Activated CD4-positive, alpha-beta T cell treated with anti-CD3 and anti-CD28 coated beads, Interleukin-2, amount 10 ng/mL, durations not matched to agents 7 days and 5 days (primary cell): ENCODE results near the gene EDRF1. TPM values are rescaled to one million over a fixed set of nuclear protein-coding genes. Genes with fewer than 3 reads are reported as not detected.
"Not testable (repeated sequence)": the region's sequence is repeated elsewhere in the genome, so short reads cannot be mapped to it uniquely, and the experiment has no call there.

Experiments
- CTCF ChIA-PET: fragments of 350-600 bp; sonication (Branson Sonifier 250); formaldehyde crosslinking; loops from one replicate; lab custom pipeline; 2021; ENCODE audit warnings: antibody characterized with exemption; lab: Charles Lee
- POLR2A ChIA-PET: fragments of 350-600 bp; sonication (Branson Sonifier 250); formaldehyde crosslinking; loops from one replicate; lab custom pipeline; 2021; ENCODE audit warnings: antibody characterized with exemption; lab: Charles Lee
- DNase-seq: peaks from one replicate; pipeline ENCODE4 v3.0.0-alpha.2; 2020
- H3K27ac Mint-ChIP-seq: one replicate; pipeline ENCODE4 v1.8.0; 2021; ENCODE audit warnings: mild to moderate bottlenecking, moderate library complexity, mixed read lengths
- H3K27me3 Mint-ChIP-seq: one replicate; pipeline ENCODE4 v1.8.0; 2021; ENCODE audit warnings: mixed read lengths
- H3K36me3 Mint-ChIP-seq: one replicate; pipeline ENCODE4 v1.8.0; 2021; ENCODE audit warnings: low read depth, mixed read lengths
- H3K4me1 Mint-ChIP-seq: one replicate; pipeline ENCODE4 v1.8.0; 2021; ENCODE audit warnings: mixed read lengths
- H3K4me3 Mint-ChIP-seq: one replicate; pipeline ENCODE4 v1.8.0; 2021; ENCODE audit warnings: mild to moderate bottlenecking, moderate library complexity, mixed read lengths
- H3K9me3 Mint-ChIP-seq: one replicate; pipeline ENCODE4 v1.8.0; 2021; ENCODE audit warnings: mixed read lengths
- total RNA-seq, 2 experiments: library from RNA; stranded (reverse); gene quantifications; one replicate each; pipeline ENCODE4 v1.2.3, GENCODE V29; 2021

The EDRF1 gene
- total RNA-seq, 2 experiments from 2014 or later = 37.0 to 39.5 TPM

- DNase-seq = no peak
- ChIA-PET CTCF (no interaction called here), POLR2A (no interaction called here)
- no peak overlapping the region for H3K4me3 Mint-ChIP-seq
- no peaks in the 10 kb centered on the region for H3K9me3 Mint-ChIP-seq
- no peak overlapping the region for H3K27ac Mint-ChIP-seq
- H3K4me1 Mint-ChIP-seq = peaks cover 6% of the 10 kb centered on the region
- no peaks in the 10 kb centered on the region for H3K36me3 Mint-ChIP-seq
- H3K27me3 Mint-ChIP-seq = no peaks in the 10 kb centered on the region
Measured at GRCh38 chr10:125693524-125693847, 26.0 kb upstream of the EDRF1 start.

DNA sequence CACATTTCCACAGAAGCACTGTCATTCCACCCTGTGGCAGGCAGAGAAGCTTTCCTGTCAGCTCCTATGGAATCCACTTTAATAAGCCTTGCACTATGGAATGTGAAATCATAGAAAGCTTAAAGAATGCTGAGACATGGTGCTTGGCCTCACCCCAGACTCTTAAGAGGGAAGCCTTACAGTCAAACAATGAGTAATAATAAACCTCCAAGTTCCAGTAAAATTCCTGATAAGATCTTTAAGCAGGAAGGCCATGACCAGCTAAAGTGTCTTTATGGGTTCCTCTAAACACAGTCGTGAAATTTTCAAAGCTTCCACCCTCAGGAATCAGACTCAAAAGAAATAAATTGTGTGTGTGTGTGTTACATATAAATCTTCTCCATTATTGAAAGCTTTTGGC, 24.6 kb upstream of the EDRF1 start:
- H3K27ac Mint-ChIP-seq = no peak overlapping the region
- no peak overlapping the region for H3K4me3 Mint-ChIP-seq
- no peaks in the 10 kb centered on the region for H3K27me3 Mint-ChIP-seq
- CTCF ChIA-PET = no interaction called here
- H3K4me1 Mint-ChIP-seq = peaks cover 6% of the 10 kb centered on the region
- no peaks in the 10 kb centered on the region for H3K9me3 Mint-ChIP-seq
- POLR2A ChIA-PET = no interaction called here
- no peak for DNase-seq
- no peaks in the 10 kb centered on the region for H3K36me3 Mint-ChIP-seq

DNA sequence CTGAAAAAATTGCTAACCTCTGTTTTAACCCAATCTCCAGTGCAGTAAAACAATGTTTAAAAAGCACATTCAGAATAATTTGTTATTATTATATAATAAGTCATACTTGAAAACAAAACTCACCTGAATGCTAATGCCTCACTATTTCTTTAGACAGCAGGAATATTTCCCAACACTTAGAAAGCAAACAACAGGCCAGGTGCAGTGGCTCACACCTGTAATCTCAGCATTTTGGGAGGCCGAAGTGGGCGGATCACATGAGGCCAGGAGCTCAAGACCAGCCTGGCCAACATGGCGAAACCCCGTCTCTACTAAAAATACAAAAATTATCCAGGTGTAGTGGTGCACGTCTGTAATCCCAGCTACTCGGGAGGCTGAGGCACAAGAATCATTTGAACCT, 22.6 kb upstream of the EDRF1 start:
- H3K4me3 Mint-ChIP-seq, H3K27ac Mint-ChIP-seq, H3K9me3 Mint-ChIP-seq, H3K4me1 Mint-ChIP-seq, H3K27me3 Mint-ChIP-seq, H3K36me3 Mint-ChIP-seq, CTCF ChIA-PET, DNase-seq, POLR2A ChIA-PET: not testable (repeated sequence)

- DNase-seq = no peak
- H3K9me3 Mint-ChIP-seq = peaks cover 3% of the 10 kb centered on the region
- H3K36me3 Mint-ChIP-seq = no peaks in the 10 kb centered on the region
- ChIA-PET POLR2A (no interaction called here), CTCF (interaction anchor here (1.2 kb wide), 1 partner anchor 14 kb away, joined by 4 read pairs; no protein-coding TSS in a partner anchor)
- H3K27me3 Mint-ChIP-seq = no peaks in the 10 kb centered on the region
- H3K4me3 Mint-ChIP-seq = no peak overlapping the region
- no peak overlapping the region for H3K27ac Mint-ChIP-seq
- H3K4me1 Mint-ChIP-seq = no peaks in the 10 kb centered on the region
Measured at GRCh38 chr10:125698481-125698998, 21.0 kb upstream of the EDRF1 start.

GRCh38 chr10:125699562-125700143, 19.9 kb upstream of the EDRF1 start:
- no peak for DNase-seq
- Mint-ChIP-seq H3K36me3 (no peaks in the 10 kb centered on the region), H3K27me3 (no peaks in the 10 kb centered on the region), H3K27ac (no peak overlapping the region), H3K4me3 (no peak overlapping the region), H3K4me1 (no peaks in the 10 kb centered on the region), H3K9me3 (peaks cover 3% of the 10 kb centered on the region)
- CTCF ChIA-PET = interaction anchor here (1.2 kb wide), 1 partner anchor 13 kb away, joined by 4 read pairs; no protein-coding TSS in a partner anchor
- POLR2A ChIA-PET = no interaction called here

- ChIA-PET CTCF (no interaction called here), POLR2A (no interaction called here)
- H3K27ac Mint-ChIP-seq = no peak overlapping the region
- no peak overlapping the region for H3K4me3 Mint-ChIP-seq
- no peaks in the 10 kb centered on the region for H3K36me3 Mint-ChIP-seq
- DNase-seq = no peak
- H3K4me1 Mint-ChIP-seq = no peaks in the 10 kb centered on the region
- peaks cover 3% of the 10 kb centered on the region for H3K9me3 Mint-ChIP-seq
- H3K27me3 Mint-ChIP-seq = no peaks in the 10 kb centered on the region
Measured at GRCh38 chr10:125700355-125700911, 19.1 kb upstream of the EDRF1 start.

DNA sequence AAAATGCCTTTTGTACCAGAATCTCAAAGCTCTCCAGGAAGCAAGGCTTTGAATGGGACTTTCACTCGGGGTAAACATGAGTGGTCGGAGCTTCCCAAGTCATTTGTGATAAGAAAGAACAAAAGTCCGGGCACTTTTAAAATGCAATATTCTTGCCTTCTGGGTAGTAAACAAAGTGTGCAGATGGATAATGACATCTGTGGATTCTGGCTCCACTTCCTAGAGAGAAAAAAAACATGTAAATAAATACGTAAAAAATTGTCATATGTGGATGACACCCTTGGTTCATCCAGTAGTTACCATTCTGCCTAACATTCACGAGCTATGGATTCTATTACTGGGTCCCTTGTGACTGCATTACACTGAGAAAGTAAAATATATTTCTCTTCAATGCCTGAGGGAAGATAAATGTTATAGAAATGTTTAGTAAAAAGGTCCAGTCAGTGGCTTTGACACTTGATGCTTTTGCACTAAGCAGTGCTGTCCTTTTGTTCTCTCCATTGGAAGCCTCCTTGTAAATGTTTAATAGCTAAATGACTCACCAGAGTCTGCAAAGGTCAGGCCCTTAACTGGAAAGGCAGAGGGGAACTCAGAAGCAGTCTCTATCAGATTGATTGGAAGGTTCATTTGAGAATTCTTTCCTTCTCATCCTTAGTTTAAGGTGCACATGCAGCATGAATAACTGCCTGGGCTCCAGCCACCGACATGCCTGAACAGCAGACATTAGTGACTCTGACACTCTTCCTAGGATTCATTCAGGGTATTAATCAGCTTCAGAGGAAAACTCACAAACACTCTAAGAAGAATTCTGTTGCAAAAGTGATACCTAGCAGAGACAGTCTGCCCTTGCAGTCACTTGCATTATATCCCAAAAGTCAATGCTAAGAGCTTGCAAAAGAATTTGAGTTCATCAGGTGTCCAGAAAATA, 11.7 kb upstream of the EDRF1 start:
- no peak overlapping the region for H3K27ac Mint-ChIP-seq
- no peak for DNase-seq
- peaks cover 7% of the 10 kb centered on the region for H3K27me3 Mint-ChIP-seq
- no peak overlapping the region for H3K4me3 Mint-ChIP-seq
- CTCF ChIA-PET = no interaction called here
- H3K4me1 Mint-ChIP-seq = no peaks in the 10 kb centered on the region
- H3K9me3 Mint-ChIP-seq = peaks cover under 1% of the 10 kb centered on the region
- H3K36me3 Mint-ChIP-seq = no peaks in the 10 kb centered on the region
- POLR2A ChIA-PET = no interaction called here

- Mint-ChIP-seq H3K27me3 (peaks cover 10% of the 10 kb centered on the region), H3K27ac (no peak overlapping the region), H3K4me1 (no peaks in the 10 kb centered on the region), H3K36me3 (no peaks in the 10 kb centered on the region), H3K9me3 (peaks cover 5% of the 10 kb centered on the region), H3K4me3 (no peak overlapping the region)
- no peak for DNase-seq
- POLR2A ChIA-PET = no interaction called here
- CTCF ChIA-PET = no interaction called here
Measured at GRCh38 chr10:125708971-125709503, 10.5 kb upstream of the EDRF1 start.

GRCh38 chr10:125709553-125710474, 9.7 kb upstream of the EDRF1 start:
- peaks cover 7% of the 10 kb centered on the region for H3K9me3 Mint-ChIP-seq
- H3K36me3 Mint-ChIP-seq = no peaks in the 10 kb centered on the region
- H3K4me1 Mint-ChIP-seq = no peaks in the 10 kb centered on the region
- no peak overlapping the region for H3K27ac Mint-ChIP-seq
- no peak for DNase-seq
- ChIA-PET POLR2A (no interaction called here), CTCF (no interaction called here)
- H3K4me3 Mint-ChIP-seq = no peak overlapping the region
- peaks cover 10% of the 10 kb centered on the region for H3K27me3 Mint-ChIP-seq

GRCh38 chr10:125711110-125711750, 8.3 kb upstream of the EDRF1 start:
- H3K27ac Mint-ChIP-seq = no peak overlapping the region
- no peak overlapping the region for H3K4me3 Mint-ChIP-seq
- H3K4me1 Mint-ChIP-seq = no peaks in the 10 kb centered on the region
- peaks cover 10% of the 10 kb centered on the region for H3K27me3 Mint-ChIP-seq
- H3K9me3 Mint-ChIP-seq = peaks cover 9% of the 10 kb centered on the region
- ChIA-PET POLR2A (no interaction called here), CTCF (no interaction called here)
- DNase-seq = no peak
- H3K36me3 Mint-ChIP-seq = no peaks in the 10 kb centered on the region

GRCh38 chr10:125714728-125715127, 4.8 kb upstream of the EDRF1 start:
- H3K4me1 Mint-ChIP-seq, H3K9me3 Mint-ChIP-seq, H3K27me3 Mint-ChIP-seq, H3K27ac Mint-ChIP-seq, POLR2A ChIA-PET, DNase-seq, H3K4me3 Mint-ChIP-seq, CTCF ChIA-PET, H3K36me3 Mint-ChIP-seq: not testable (repeated sequence)

GRCh38 chr10:125720002-125720382, 483 bp downstream of the EDRF1 start:
- Mint-ChIP-seq H3K27ac (peak overlapping the region; percentile 98), H3K4me1 (peaks cover 30% of the 10 kb centered on the region), H3K27me3 (no peaks in the 10 kb centered on the region), H3K36me3 (peaks cover 32% of the 10 kb centered on the region), H3K4me3 (peak overlapping the region; percentile 88), H3K9me3 (peaks cover 2% of the 10 kb centered on the region)
- ChIA-PET POLR2A (interaction anchor here (0.6 kb wide), 1 partner anchor 32 kb away, joined by 3 read pairs; no protein-coding TSS in a partner anchor), CTCF (no interaction called here)
- no peak for DNase-seq
